ENCODE measurements around the gene RASA3. TPM values are rescaled to one million over a fixed set of nuclear protein-coding genes. Genes with fewer than 3 reads are reported as not detected.

Gene RASA3
- total and polyA plus RNA-seq, 10 of the 15 experiments (the other 5 are each of a cell fraction or from before 2014, with no cell fraction given), result 0.79 to 33.9 (median 17.6) TPM

GRCh38 chr13:114153485-114154080 lies 21.2 kb upstream of the RASA3 start:
- Histone ChIP-seq H3K27me3 (replicated peaks in 1 of 2; ENCODE audit: control insufficient read depth in 2 of 2, insufficient read depth in 2 of 2, low read length in 1 of 2) (peaks cover 0 to 3% of the 10 kb centered on the region in 2 experiments; a peak in 1 of 4 replicates), H4K20me1 (ENCODE audit: control insufficient read depth, insufficient read depth) (no peaks in the 10 kb centered on the region), H3K79me2 (ENCODE audit: control insufficient read depth, insufficient read depth, low read length) (no peaks in the 10 kb centered on the region), H2AFZ (ENCODE audit: control insufficient read depth, low read depth, low read length) (no peak overlapping the region), H3K27ac (ENCODE audit: control insufficient read depth, insufficient read depth) (no peak overlapping the region), H3K4me1 (ENCODE audit: control insufficient read depth, insufficient read depth, low read length) (peaks cover 7% of the 10 kb centered on the region), H3K36me3 (ENCODE audit: control insufficient read depth in 2 of 2, insufficient read depth in 2 of 2, low read length in 1 of 2) (no peaks in the 10 kb centered on the region), H3K9ac (ENCODE audit: control insufficient read depth, insufficient read depth, low read length) (no peak overlapping the region), H3K4me2 (ENCODE audit: control insufficient read depth, insufficient read depth) (no peak overlapping the region), H3K4me3 (no peak overlapping the region), H3K9me3 (replicated peaks; ENCODE audit: control insufficient read depth, insufficient read depth, low read length) (no peaks in the 10 kb centered on the region)
- ATAC-seq, result no peak
- SMC1A ChIA-PET (ENCODE audit: uncharacterized antibody, unreplicated experiment), result no interaction called here
- RAD21 ChIA-PET (ENCODE audit: unreplicated experiment), result no interaction called here
- in situ Hi-C loops (cut with MboI) (no loop called here), intact Hi-C loops (cut with micrococcal nuclease; ENCODE audit: unreplicated experiment) (no loop called here)
- DNase-seq (ENCODE audit: low read depth, low spot score), result no peak
- CTCF ChIA-PET, result no interaction called here
- no TSS peak for BruUV-seq (replicated peaks)
- 85% methylated on average over 6 of the region's 6 CpGs for WGBS (ENCODE audit: insufficient coverage, insufficient replicate concordance, low lambda C conversion rate, missing lambda C conversion rate)
- POLR2A ChIA-PET, result no interaction called here
- no peak for FAIRE-seq
- no peak for TF ChIP-seq TCF12 (IDR thresholded peaks at IDR 0.05; ENCODE audit: low read depth, low read length)
- no peak for TF ChIP-seq SREBF1 (IDR thresholded peaks at IDR 0.05; ENCODE audit: low read length)

DNA sequence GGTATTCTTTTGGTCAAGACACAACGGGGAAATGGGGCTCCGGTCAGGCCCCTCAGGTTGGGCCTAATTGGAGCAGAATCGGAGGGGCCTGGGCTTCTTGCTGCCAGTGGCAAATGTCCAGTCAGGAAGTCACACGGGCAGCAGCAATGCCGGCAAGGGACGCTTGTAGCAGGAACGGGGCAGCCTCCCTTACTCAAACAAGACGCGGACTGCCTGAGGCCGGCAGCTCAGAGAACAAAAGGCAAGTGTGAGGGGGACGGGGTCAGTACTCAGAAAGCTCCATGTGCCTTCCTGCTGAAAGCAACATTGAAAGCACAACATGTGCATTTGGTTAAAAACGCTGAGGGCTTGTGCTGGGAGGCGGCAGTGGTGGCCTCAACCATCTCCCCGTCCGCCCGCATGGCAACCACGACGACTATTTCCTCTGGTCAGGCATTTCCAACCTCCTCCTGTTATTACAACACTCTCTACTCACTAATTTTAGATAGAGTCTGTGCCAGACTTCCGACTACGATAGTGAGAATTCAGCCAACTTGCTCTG lies 20.5 kb upstream of the RASA3 start:
- SMC1A ChIA-PET (ENCODE audit: uncharacterized antibody, unreplicated experiment), result interaction anchor here (1.3 to 2.7 kb wide), 3 partner anchors 35 to 73 kb away, joined by 3 to 8 read pairs (median 5); no protein-coding TSS in a partner anchor
- no peak for ATAC-seq
- Histone ChIP-seq H4K20me1 (ENCODE audit: control insufficient read depth, insufficient read depth) (no peaks in the 10 kb centered on the region), H3K9ac (ENCODE audit: control insufficient read depth, insufficient read depth, low read length) (no peak overlapping the region), H3K27me3 (replicated peaks in 1 of 2; ENCODE audit: control insufficient read depth in 2 of 2, insufficient read depth in 2 of 2, low read length in 1 of 2) (peaks cover 0 to 3% of the 10 kb centered on the region in 2 experiments; a peak in 1 of 4 replicates), H2AFZ (ENCODE audit: control insufficient read depth, low read depth, low read length) (no peak overlapping the region), H3K36me3 (ENCODE audit: control insufficient read depth in 2 of 2, insufficient read depth in 2 of 2, low read length in 1 of 2) (no peaks in the 10 kb centered on the region), H3K4me1 (ENCODE audit: control insufficient read depth, insufficient read depth, low read length) (peaks cover 14% of the 10 kb centered on the region), H3K79me2 (ENCODE audit: control insufficient read depth, insufficient read depth, low read length) (no peaks in the 10 kb centered on the region), H3K27ac (ENCODE audit: control insufficient read depth, insufficient read depth) (no peak overlapping the region), H3K9me3 (replicated peaks; ENCODE audit: control insufficient read depth, insufficient read depth, low read length) (no peaks in the 10 kb centered on the region), H3K4me3 (no peak overlapping the region), H3K4me2 (ENCODE audit: control insufficient read depth, insufficient read depth) (no peak overlapping the region)
- BruUV-seq (replicated peaks), result no TSS peak
- CTCF ChIA-PET, result no interaction called here
- intact Hi-C loops (cut with micrococcal nuclease; ENCODE audit: unreplicated experiment), result no loop called here
- RAD21 ChIA-PET (ENCODE audit: unreplicated experiment), result no interaction called here
- no peak for DNase-seq (ENCODE audit: low read depth, low spot score)
- no peak for FAIRE-seq
- TF ChIP-seq ASH2L (IDR thresholded peaks at IDR 0.05; ENCODE audit: borderline replicate concordance, low read depth), result no peak
- no peak for TF ChIP-seq RCOR1 (conservative IDR thresholded peaks at IDR 0.05; ENCODE audit: low read depth, low read length)
- TF ChIP-seq MYB (IDR thresholded peaks at IDR 0.05; ENCODE audit: borderline replicate concordance, low read depth, low read length), result no peak
- no peak for TF ChIP-seq RFX5 (IDR thresholded peaks at IDR 0.05; ENCODE audit: low read depth, low read length)
- TF ChIP-seq HDGF (IDR thresholded peaks at IDR 0.05), result no peak
- TF ChIP-seq EP300 (IDR thresholded peaks at IDR 0.05; ENCODE audit: borderline replicate concordance in 1 of 2, control insufficient read depth in 1 of 2, low read depth in 2 of 2, low read length in 2 of 2), result no peak
- no peak for TF ChIP-seq JUND (IDR thresholded peaks at IDR 0.05; ENCODE audit: low read depth, low read length)
- TF ChIP-seq ZNF217 (IDR thresholded peaks at IDR 0.05), result no peak
- in situ Hi-C loops (cut with MboI), result no loop called here
- POLR2A ChIA-PET, result no interaction called here
- WGBS (ENCODE audit: insufficient coverage, insufficient replicate concordance, low lambda C conversion rate, missing lambda C conversion rate), result 76% methylated on average over 20 of the region's 20 CpGs

Data from GM12878 (cell line).